Measurements from ENCODE around the gene RGS7BP. TPM values are rescaled to one million over a fixed set of nuclear protein-coding genes. Genes with fewer than 3 reads are reported as not detected.

The RGS7BP gene
- total RNA-seq, 1 experiment from 2014 or later: not detected

GRCh38 chr5:64526734-64527439 lies 21.1 kb downstream of the RGS7BP start:
- Histone ChIP-seq H3K4me1 (ENCODE audit: control insufficient read depth, insufficient read depth, low read length) (no peaks in the 10 kb centered on the region), H3K36me3 (ENCODE audit: control insufficient read depth, insufficient read depth, low read length) (no peaks in the 10 kb centered on the region), H3K27me3 (ENCODE audit: control insufficient read depth, insufficient read depth, low read length) (no peaks in the 10 kb centered on the region; the same call in 1 of the 2 replicates), H3K9me3 (ENCODE audit: control insufficient read depth, insufficient read depth, low read depth, low read length) (no peaks in the 10 kb centered on the region), H3K27ac (ENCODE audit: low read length) (no peak overlapping the region), H3K4me3 (ENCODE audit: low read depth in 2 of 2, low read length in 2 of 2) (no peak overlapping the region)
- DNase-seq (ENCODE audit: low read depth, low spot score) (no peak), ATAC-seq (no peak)
- ChIA-PET POLR2A (no interaction called here), CTCF (no interaction called here)
- TF ChIP-seq CTCF (IDR thresholded peaks at IDR 0.05): no peak
- TF ChIP-seq REST (IDR thresholded peaks at IDR 0.05; ENCODE audit: insufficient read depth in 1 of 2, low read depth in 2 of 2, low read length in 1 of 2): no peak
- TF ChIP-seq SIN3A (IDR thresholded peaks at IDR 0.05; ENCODE audit: borderline replicate concordance, insufficient read depth, low read depth, low read length): no peak
- no peak for TF ChIP-seq POLR2AphosphoS5 (IDR thresholded peaks at IDR 0.05; ENCODE audit: low read depth, low read length)
- no peak for TF ChIP-seq TCF7L2 (IDR thresholded peaks at IDR 0.05; ENCODE audit: low read depth, low read length)
- intact Hi-C loops (cut with micrococcal nuclease; ENCODE audit: unreplicated experiment): no loop called here
- no TSS peak for BruUV-seq (replicated peaks)
- in situ Hi-C loops (cut with HindIII; ENCODE audit: low pct_unique_long_range_greater_than_20kb, low sequenced_read_pairs): no loop called here

GRCh38 chr5:64530076-64530475 lies 24.3 kb downstream of the RGS7BP start:
- Histone ChIP-seq H3K36me3 (ENCODE audit: control insufficient read depth, insufficient read depth, low read length) (no peaks in the 10 kb centered on the region), H3K27me3 (ENCODE audit: control insufficient read depth, insufficient read depth, low read length) (no peaks in the 10 kb centered on the region; the same call in 1 of the 2 replicates), H3K4me3 (ENCODE audit: low read depth in 2 of 2, low read length in 2 of 2) (no peak overlapping the region), H3K27ac (ENCODE audit: low read length) (no peak overlapping the region), H3K9me3 (ENCODE audit: control insufficient read depth, insufficient read depth, low read depth, low read length) (no peaks in the 10 kb centered on the region), H3K4me1 (ENCODE audit: control insufficient read depth, insufficient read depth, low read length) (no peaks in the 10 kb centered on the region)
- in situ Hi-C loops (cut with HindIII; ENCODE audit: low pct_unique_long_range_greater_than_20kb, low sequenced_read_pairs): no loop called here
- ChIA-PET CTCF (no interaction called here), POLR2A (no interaction called here)
- DNase-seq (ENCODE audit: low read depth, low spot score) (no peak), ATAC-seq (no peak)
- intact Hi-C loops (cut with micrococcal nuclease; ENCODE audit: unreplicated experiment): no loop called here
- no peak for TF ChIP-seq REST (IDR thresholded peaks at IDR 0.05; ENCODE audit: insufficient read depth in 1 of 2, low read depth in 2 of 2, low read length in 1 of 2)
- TF ChIP-seq POLR2AphosphoS5 (IDR thresholded peaks at IDR 0.05; ENCODE audit: low read depth, low read length): no peak
- no peak for TF ChIP-seq SIN3A (IDR thresholded peaks at IDR 0.05; ENCODE audit: borderline replicate concordance, insufficient read depth, low read depth, low read length)
- TF ChIP-seq TCF7L2 (IDR thresholded peaks at IDR 0.05; ENCODE audit: low read depth, low read length): no peak
- no peak for TF ChIP-seq CTCF (IDR thresholded peaks at IDR 0.05)
- no TSS peak for BruUV-seq (replicated peaks)

All from Panc1 (cell line).